Measurements from ENCODE around the gene ADAMTS9. TPM values are rescaled to one million over a fixed set of nuclear protein-coding genes. Genes with fewer than 3 reads are reported as not detected.

Gene ADAMTS9
- total and polyA plus RNA-seq, 7 donors = 6.7 to 65.8 (median 16.1) TPM

DNA sequence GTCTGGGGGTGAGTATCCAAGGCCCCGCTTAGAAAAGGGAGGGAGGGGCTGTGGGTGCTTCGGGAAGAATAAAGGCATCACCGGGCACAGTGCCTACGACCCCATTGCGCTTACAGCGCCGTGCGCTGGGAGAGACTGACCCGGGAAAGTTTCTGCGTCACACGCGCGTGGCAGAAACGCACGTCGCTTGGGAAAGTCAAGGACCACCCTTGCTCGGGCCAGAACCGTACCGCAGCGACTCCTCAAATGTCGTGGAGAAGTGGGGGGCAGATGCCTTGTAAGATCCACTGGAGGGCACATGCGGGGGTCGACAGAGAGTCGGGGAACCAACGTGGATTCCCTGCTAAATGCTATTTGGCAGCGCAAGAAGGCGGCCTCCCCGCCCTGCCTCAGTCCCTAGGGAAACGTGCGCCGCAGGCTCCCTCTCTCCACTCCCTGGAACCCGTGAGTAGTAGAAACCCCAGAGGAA, 2.4 kb downstream of the ADAMTS9 start:
- intact Hi-C loops (cut with DNase I) = loop anchor here (5.0 to 10.0 kb wide), 9 partner anchors 42 to 729 kb away; no protein-coding TSS in a partner anchor
- peaks cover 4% of the 10 kb centered on the region for H3K4me1 ChIP-seq
- WGBS, 3 donors = 0 to 2% (median 1%) methylated on average over 30 to 32 of the region's 32 CpGs

DNA sequence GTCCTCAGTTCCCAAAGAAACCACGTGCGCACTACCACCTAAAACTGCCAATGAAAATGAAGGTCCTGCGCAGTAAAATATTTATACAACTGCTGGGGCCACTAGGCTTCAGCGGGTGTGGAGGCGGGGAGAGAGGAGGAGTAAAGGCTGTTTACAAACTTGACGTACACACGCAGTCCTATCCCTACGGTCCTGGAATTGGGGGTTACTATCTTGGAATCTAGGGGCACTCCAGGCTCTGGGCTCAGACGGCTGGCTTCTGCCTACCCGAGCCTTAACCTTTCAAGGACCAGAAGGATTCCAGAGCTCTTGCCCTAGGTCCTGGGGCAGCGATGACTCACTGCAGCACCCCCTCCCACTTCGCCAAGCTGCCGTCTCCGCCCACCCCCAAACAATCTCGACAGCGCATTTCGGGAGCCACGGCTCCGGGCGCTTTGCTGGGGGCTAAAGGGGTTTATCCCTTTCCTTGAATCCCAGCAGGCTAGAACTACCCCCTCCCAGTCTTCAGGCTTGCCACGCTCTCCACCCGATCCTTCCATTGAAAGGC, 3.0 kb downstream of the ADAMTS9 start:
- peak in 2 of 4 donors; percentile 2 to 12 for ATAC-seq
- intact Hi-C loops (cut with DNase I) = loop anchor here (5.0 to 10.0 kb wide), 9 partner anchors 43 to 730 kb away; no protein-coding TSS in a partner anchor
- WGBS, 3 donors = 8 to 9% (median 9%) methylated on average over 22 of the region's 22 CpGs

More for the DNA sequence above, 2.4 kb downstream of the ADAMTS9 start:
- Histone ChIP-seq H3K9me3 (no peaks in the 10 kb centered on the region), H3K4me3 (peak overlapping the region; percentile 78), H3K27ac (peak overlapping the region; percentile 92), H3K36me3 (ENCODE audit: insufficient read depth in 1 of 2, low read depth in 1 of 2) (peaks cover 7 to 20% of the 10 kb centered on the region in 2 donors), H3K27me3 (ENCODE audit: insufficient read depth in 3 of 3, low read length in 2 of 3) (no peaks in the 10 kb centered on the region)
- TF ChIP-seq, protein P1, sequence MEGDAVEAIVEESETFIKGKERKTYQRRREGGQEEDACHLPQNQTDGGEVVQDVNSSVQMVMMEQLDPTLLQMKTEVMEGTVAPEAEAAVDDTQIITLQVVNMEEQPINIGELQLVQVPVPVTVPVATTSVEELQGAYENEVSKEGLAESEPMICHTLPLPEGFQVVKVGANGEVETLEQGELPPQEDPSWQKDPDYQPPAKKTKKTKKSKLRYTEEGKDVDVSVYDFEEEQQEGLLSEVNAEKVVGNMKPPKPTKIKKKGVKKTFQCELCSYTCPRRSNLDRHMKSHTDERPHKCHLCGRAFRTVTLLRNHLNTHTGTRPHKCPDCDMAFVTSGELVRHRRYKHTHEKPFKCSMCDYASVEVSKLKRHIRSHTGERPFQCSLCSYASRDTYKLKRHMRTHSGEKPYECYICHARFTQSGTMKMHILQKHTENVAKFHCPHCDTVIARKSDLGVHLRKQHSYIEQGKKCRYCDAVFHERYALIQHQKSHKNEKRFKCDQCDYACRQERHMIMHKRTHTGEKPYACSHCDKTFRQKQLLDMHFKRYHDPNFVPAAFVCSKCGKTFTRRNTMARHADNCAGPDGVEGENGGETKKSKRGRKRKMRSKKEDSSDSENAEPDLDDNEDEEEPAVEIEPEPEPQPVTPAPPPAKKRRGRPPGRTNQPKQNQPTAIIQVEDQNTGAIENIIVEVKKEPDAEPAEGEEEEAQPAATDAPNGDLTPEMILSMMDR (IDR thresholded peaks at IDR 0.05) = no peak
- DNase-seq (peak in 1 of 2 donors; percentile 42), ATAC-seq (peak; percentile 11 to 37 (median 22))

DNA sequence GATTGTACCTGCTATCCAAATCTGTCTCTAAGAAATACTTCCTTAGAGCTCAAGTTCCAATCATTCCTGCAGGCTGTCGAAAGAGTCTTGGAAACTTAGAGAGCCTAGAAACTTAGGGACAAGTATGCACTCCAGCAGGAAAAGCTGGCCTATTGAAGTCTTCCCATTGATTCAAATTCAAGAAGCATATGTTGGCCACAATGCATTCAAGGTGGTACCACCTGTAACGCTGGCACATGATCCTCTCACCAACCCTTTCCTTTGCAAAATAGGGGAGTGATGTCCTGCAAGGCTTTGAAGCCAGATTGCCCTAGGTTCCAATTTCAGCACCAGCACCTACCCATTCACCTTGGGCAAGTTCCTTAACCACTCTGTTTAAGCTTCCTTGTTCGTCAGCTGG, 6.0 kb downstream of the ADAMTS9 start:
- WGBS, 3 donors = 43 to 61% (median 52%) methylated on average over 3 of the region's 3 CpGs
- Histone ChIP-seq H3K4me1 (peaks cover 9% of the 10 kb centered on the region), H3K27ac (no peak overlapping the region), H3K27me3 (ENCODE audit: insufficient read depth in 3 of 3, low read length in 2 of 3) (no peaks in the 10 kb centered on the region), H3K36me3 (ENCODE audit: insufficient read depth in 1 of 2, low read depth in 1 of 2) (peaks cover 16 to 55% of the 10 kb centered on the region in 2 donors), H3K9me3 (no peaks in the 10 kb centered on the region), H3K4me3 (no peak overlapping the region)
- TF ChIP-seq, protein P1 (IDR thresholded peaks at IDR 0.05) = no peak
- intact Hi-C loops (cut with DNase I) = loop anchor here (10.0 kb wide), 3 partner anchors 273 to 733 kb away; no protein-coding TSS in a partner anchor
- DNase-seq = no peak
- no peak for ATAC-seq

More for the DNA sequence above, 3.0 kb downstream of the ADAMTS9 start:
- H3K27me3 ChIP-seq (ENCODE audit: insufficient read depth in 3 of 3, low read length in 2 of 3) = no peaks in the 10 kb centered on the region
- H3K36me3 ChIP-seq (ENCODE audit: insufficient read depth in 1 of 2, low read depth in 1 of 2) = peaks cover 8 to 25% of the 10 kb centered on the region in 2 donors
- H3K9me3 ChIP-seq = no peaks in the 10 kb centered on the region
- H3K27ac ChIP-seq = peak overlapping the region; percentile 92
- peak overlapping the region; percentile 78 for H3K4me3 ChIP-seq
- DNase-seq = peak; percentile 37 to 70
- peaks cover 4% of the 10 kb centered on the region for H3K4me1 ChIP-seq
- TF ChIP-seq, protein P1 (IDR thresholded peaks at IDR 0.05) = no peak

DNA sequence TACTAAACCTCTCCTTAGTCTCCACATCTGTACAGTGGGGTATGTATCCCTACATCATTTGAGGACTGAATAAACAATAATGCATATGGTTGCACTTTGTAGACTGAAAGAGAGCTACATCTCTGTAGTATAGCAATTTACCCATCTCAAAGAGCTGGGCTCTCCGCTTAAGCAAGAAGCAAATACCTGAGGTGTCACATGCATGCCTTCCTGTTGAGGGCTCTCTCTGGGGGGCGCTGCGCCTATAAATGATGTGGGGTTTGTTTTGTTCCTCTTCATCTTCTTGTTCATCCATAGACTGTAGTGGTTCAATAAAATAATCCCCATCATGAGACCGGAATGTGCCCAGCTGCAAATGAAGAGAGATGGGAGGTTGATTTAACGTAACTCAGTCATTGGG, 6.8 kb downstream of the ADAMTS9 start:
- Histone ChIP-seq H3K9me3 (no peaks in the 10 kb centered on the region), H3K4me1 (peaks cover 9% of the 10 kb centered on the region), H3K27me3 (ENCODE audit: insufficient read depth in 3 of 3, low read length in 2 of 3) (no peaks in the 10 kb centered on the region), H3K36me3 (ENCODE audit: insufficient read depth in 1 of 2, low read depth in 1 of 2) (peaks cover 16 to 63% of the 10 kb centered on the region in 2 donors), H3K27ac (no peak overlapping the region), H3K4me3 (no peak overlapping the region)
- 89 to 93% (median 90%) methylated on average over 5 of the region's 5 CpGs for whole genome bisulfite sequencing, 3 donors
- TF ChIP-seq, protein P1 (IDR thresholded peaks at IDR 0.05) = no peak
- ATAC-seq (no peak), DNase-seq (no peak)
- intact Hi-C loops (cut with DNase I) = loop anchor here (10.0 kb wide), 3 partner anchors 274 to 734 kb away; no protein-coding TSS in a partner anchor
